22Rv1 (cell line): Measurements from ENCODE around the gene RNF214.
"Not testable (repeated sequence)": the region's sequence is repeated elsewhere in the genome, so short reads cannot be mapped to it uniquely, and the experiment has no call there.

Source experiments
- ZFX ChIP-seq: fragments of 450-650 bp; IDR thresholded peaks from 2 replicates; pipeline ENCODE4 v1.6.1; 2017; ENCODE audit warnings: antibody characterized with exemption, borderline replicate concordance
- TF ChIP-seq, protein P1 (sequence below): fragments of 450-650 bp; IDR thresholded peaks from 2 replicates; pipeline ENCODE4 v1.5.1; 2017; ENCODE audit warnings: mild to moderate bottlenecking

GRCh38 chr11:117183178-117183577 is 49.3 kb upstream of the RNF214 start:
- TF ChIP-seq, protein P1, sequence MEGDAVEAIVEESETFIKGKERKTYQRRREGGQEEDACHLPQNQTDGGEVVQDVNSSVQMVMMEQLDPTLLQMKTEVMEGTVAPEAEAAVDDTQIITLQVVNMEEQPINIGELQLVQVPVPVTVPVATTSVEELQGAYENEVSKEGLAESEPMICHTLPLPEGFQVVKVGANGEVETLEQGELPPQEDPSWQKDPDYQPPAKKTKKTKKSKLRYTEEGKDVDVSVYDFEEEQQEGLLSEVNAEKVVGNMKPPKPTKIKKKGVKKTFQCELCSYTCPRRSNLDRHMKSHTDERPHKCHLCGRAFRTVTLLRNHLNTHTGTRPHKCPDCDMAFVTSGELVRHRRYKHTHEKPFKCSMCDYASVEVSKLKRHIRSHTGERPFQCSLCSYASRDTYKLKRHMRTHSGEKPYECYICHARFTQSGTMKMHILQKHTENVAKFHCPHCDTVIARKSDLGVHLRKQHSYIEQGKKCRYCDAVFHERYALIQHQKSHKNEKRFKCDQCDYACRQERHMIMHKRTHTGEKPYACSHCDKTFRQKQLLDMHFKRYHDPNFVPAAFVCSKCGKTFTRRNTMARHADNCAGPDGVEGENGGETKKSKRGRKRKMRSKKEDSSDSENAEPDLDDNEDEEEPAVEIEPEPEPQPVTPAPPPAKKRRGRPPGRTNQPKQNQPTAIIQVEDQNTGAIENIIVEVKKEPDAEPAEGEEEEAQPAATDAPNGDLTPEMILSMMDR = not testable (repeated sequence)
- not testable (repeated sequence) for TF ChIP-seq ZFX
